AG04450 (cell line): ENCODE measurements around the gene ST7. TPM values are rescaled to one million over a fixed set of nuclear protein-coding genes. Genes with fewer than 3 reads are reported as not detected.

Experiments
- CTCF ChIA-PET: fragments of 300-600, 350-600 bp; formaldehyde crosslinking; extraction: SDS; loops from one replicate; lab custom pipeline; 2022; ENCODE audit warnings: antibody characterized with exemption, inconsistent platforms; lab: Charles Lee
- POLR2A ChIA-PET: fragments of 350-600 bp; formaldehyde crosslinking; extraction: SDS; loops from one replicate; lab custom pipeline; 2021; ENCODE audit warnings: antibody characterized with exemption, inconsistent platforms; lab: Yijun Ruan, JAX
- DNase-seq: peaks from one replicate; pipeline ENCODE4 v3.0.0-alpha.2; 2011; ENCODE audit warnings: low read depth, low spot score
- H3K27ac ChIP-seq: one replicate; pipeline ENCODE4 v1.5.1; 2012; ENCODE audit warnings: low read depth, low read length, control low read depth
- H3K27me3 ChIP-seq: one replicate; pipeline ENCODE4 v1.6.0; 2012; ENCODE audit warnings: low read length; ENCODE audit not compliant: control insufficient read depth, insufficient read depth
- H3K4me3 ChIP-seq: 2 replicates; pipeline ENCODE4 v1.5.1; 2011; ENCODE audit warnings: mild to moderate bottlenecking, low read depth, low read length, control low read depth
- H3K9me3 ChIP-seq: 2 replicates; pipeline ENCODE4 v1.5.1; 2012; ENCODE audit warnings: low read length; ENCODE audit not compliant: control insufficient read depth, insufficient read depth
- CTCF ChIP-seq: IDR thresholded peaks from 2 replicates; pipeline ENCODE4 v1.5.1; 2011; ENCODE audit warnings: low read depth, low read length, control low read depth, inconsistent platforms
- polyA plus RNA-seq: library from polyadenylated mRNA; depleted of rRNA; stranded (reverse); fragments of >200 nt; gene quantifications from 2 replicates; pipeline ENCODE4 v1.2.3, GENCODE V29; 2011

Gene ST7
- polyA plus RNA-seq, 1 experiment: 34.5 TPM

- no peak for TF ChIP-seq CTCF
- H3K9me3 ChIP-seq: no peaks in the 10 kb centered on the region
- no peak overlapping the region for H3K4me3 ChIP-seq
- CTCF ChIA-PET: interaction anchor here (0.7 to 3.7 kb wide), 7 partner anchors 8 to 304 kb away, joined by 3 to 19 read pairs (median 5); no protein-coding TSS in a partner anchor
- no peak for DNase-seq
- no peak overlapping the region for H3K27ac ChIP-seq
- POLR2A ChIA-PET: no interaction called here
- no peaks in the 10 kb centered on the region for H3K27me3 ChIP-seq
These were observed 59.0 kb downstream of the ST7 start for GRCh38 chr7:117012284-117012683.

- no peak for DNase-seq
- H3K9me3 ChIP-seq: no peaks in the 10 kb centered on the region
- TF ChIP-seq CTCF: peak; percentile 53
- no peak overlapping the region for H3K4me3 ChIP-seq
- H3K27me3 ChIP-seq: no peaks in the 10 kb centered on the region
- ChIA-PET POLR2A (no interaction called here), CTCF (interaction anchor here (0.7 to 3.7 kb wide), 6 partner anchors 7 to 115 kb away, joined by 3 to 19 read pairs (median 6); no protein-coding TSS in a partner anchor)
- H3K27ac ChIP-seq: no peak overlapping the region
These were observed 59.4 kb downstream of the ST7 start for GRCh38 chr7:117012696-117013095.

- Histone ChIP-seq H3K27ac (no peak overlapping the region), H3K27me3 (no peaks in the 10 kb centered on the region), H3K4me3 (no peak overlapping the region), H3K9me3 (no peaks in the 10 kb centered on the region)
- no peak for DNase-seq
- ChIA-PET POLR2A (no interaction called here), CTCF (no interaction called here)
- no peak for TF ChIP-seq CTCF
These were observed 60.9 kb downstream of the ST7 start for GRCh38 chr7:117014099-117014656.

GRCh38 chr7:117014673-117015133 is 61.4 kb downstream of the ST7 start:
- peak overlapping the region; percentile 3; the same call in 1 of the 2 replicates for H3K4me3 ChIP-seq
- no peaks in the 10 kb centered on the region for H3K9me3 ChIP-seq
- ChIA-PET POLR2A (no interaction called here), CTCF (no interaction called here)
- no peaks in the 10 kb centered on the region for H3K27me3 ChIP-seq
- DNase-seq: no peak
- no peak for TF ChIP-seq CTCF
- H3K27ac ChIP-seq: no peak overlapping the region
